Measurements from ENCODE around the gene CLIC5. TPM values are rescaled to one million over a fixed set of nuclear protein-coding genes. Genes with fewer than 3 reads are reported as not detected.
A peak's percentile ranks its signal among the peaks of the same experiment; 100 is the strongest.

Gene CLIC5
- total and polyA plus RNA-seq, 11 donors = 63.0 to 381 (median 244) TPM

GRCh38 chr6:45967363-45967762 is 48.3 kb downstream of the CLIC5 start:
- DNase-seq (no peak), ATAC-seq (no peak)
- H3K36me3 ChIP-seq = peaks cover 0 to 9% (median 0%) of the 10 kb centered on the region in 9 donors
- TF ChIP-seq, protein P1, sequence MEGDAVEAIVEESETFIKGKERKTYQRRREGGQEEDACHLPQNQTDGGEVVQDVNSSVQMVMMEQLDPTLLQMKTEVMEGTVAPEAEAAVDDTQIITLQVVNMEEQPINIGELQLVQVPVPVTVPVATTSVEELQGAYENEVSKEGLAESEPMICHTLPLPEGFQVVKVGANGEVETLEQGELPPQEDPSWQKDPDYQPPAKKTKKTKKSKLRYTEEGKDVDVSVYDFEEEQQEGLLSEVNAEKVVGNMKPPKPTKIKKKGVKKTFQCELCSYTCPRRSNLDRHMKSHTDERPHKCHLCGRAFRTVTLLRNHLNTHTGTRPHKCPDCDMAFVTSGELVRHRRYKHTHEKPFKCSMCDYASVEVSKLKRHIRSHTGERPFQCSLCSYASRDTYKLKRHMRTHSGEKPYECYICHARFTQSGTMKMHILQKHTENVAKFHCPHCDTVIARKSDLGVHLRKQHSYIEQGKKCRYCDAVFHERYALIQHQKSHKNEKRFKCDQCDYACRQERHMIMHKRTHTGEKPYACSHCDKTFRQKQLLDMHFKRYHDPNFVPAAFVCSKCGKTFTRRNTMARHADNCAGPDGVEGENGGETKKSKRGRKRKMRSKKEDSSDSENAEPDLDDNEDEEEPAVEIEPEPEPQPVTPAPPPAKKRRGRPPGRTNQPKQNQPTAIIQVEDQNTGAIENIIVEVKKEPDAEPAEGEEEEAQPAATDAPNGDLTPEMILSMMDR (IDR thresholded peaks at IDR 0.05) = no peak
- TF ChIP-seq POLR2A (IDR thresholded peaks at IDR 0.05) = no peak
- H3K4me1 ChIP-seq = peaks cover 0 to 79% (median 57%) of the 10 kb centered on the region in 12 donors
- peaks cover 0 to 12% (median 0%) of the 10 kb centered on the region in 12 donors for H3K9me3 ChIP-seq
- no peaks in the 10 kb centered on the region for H3K27me3 ChIP-seq
- H3K4me3 ChIP-seq = no peak overlapping the region
- WGBS, 4 donors = 82 to 88% (median 87%) methylated on average over 1 of the region's 1 CpG
- peak overlapping the region in 8 of 12 donors; percentile 4 to 89 (median 36) for H3K27ac ChIP-seq
- intact Hi-C loops (cut with DNase I) = no loop called here

- peak overlapping the region in 10 of 12 donors; percentile 4 to 89 (median 36) for H3K27ac ChIP-seq
- H3K36me3 ChIP-seq = peaks cover 0 to 9% (median 0%) of the 10 kb centered on the region in 9 donors
- H3K4me3 ChIP-seq = no peak overlapping the region
- WGBS, 4 donors = 73 to 95% (median 90%) methylated on average over 3 of the region's 3 CpGs
- no peaks in the 10 kb centered on the region for H3K27me3 ChIP-seq
- no peak for ATAC-seq
- TF ChIP-seq POLR2A (IDR thresholded peaks at IDR 0.05) = no peak
- TF ChIP-seq, protein P1 (IDR thresholded peaks at IDR 0.05) = no peak
- no peak for DNase-seq
- H3K9me3 ChIP-seq = peaks cover 0 to 12% (median 0%) of the 10 kb centered on the region in 12 donors
- intact Hi-C loops (cut with DNase I) = no loop called here
- H3K4me1 ChIP-seq = peaks cover 0 to 76% (median 56%) of the 10 kb centered on the region in 12 donors
Measured at GRCh38 chr6:45966797-45967196, 48.9 kb downstream of the CLIC5 start.

DNA sequence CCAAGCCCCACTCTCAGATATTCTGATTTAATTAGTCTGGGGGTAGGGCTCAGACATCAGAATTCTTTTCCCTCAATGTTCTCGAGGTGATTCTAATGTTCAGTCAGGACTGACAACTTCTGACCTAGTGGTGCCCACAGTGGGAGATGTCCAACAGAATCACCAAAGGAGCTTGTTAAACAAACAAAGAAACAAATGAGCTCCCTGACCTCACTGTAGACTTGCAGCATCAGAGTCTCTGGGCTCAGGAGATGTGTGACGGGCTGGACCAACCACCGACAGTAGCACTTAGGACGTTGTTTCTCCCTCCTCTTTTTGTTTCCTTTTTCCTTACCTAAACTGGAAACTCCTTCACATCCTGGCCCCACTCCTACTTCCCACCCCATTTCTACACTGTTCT is 49.3 kb downstream of the CLIC5 start:
- Histone ChIP-seq H3K27me3 (no peaks in the 10 kb centered on the region), H3K27ac (peak overlapping the region in 11 of 12 donors; percentile 4 to 89 (median 36)), H3K4me3 (no peak overlapping the region), H3K9me3 (peaks cover 0 to 12% (median 0%) of the 10 kb centered on the region in 12 donors), H3K36me3 (peaks cover 0 to 9% (median 0%) of the 10 kb centered on the region in 9 donors), H3K4me1 (peaks cover 0 to 75% (median 56%) of the 10 kb centered on the region in 12 donors)
- DNase-seq (no peak), ATAC-seq (no peak)
- 68 to 76% (median 72%) methylated on average over 4 of the region's 4 CpGs for WGBS, 4 donors
- TF ChIP-seq, protein P1 (IDR thresholded peaks at IDR 0.05) = no peak
- no peak for TF ChIP-seq POLR2A (IDR thresholded peaks at IDR 0.05)
- intact Hi-C loops (cut with DNase I) = no loop called here

GRCh38 chr6:45965792-45966191 is 49.9 kb downstream of the CLIC5 start:
- H3K4me1 ChIP-seq = peaks cover 0 to 74% (median 60%) of the 10 kb centered on the region in 12 donors

More at GRCh38 chr6:45965792-45966191, 49.9 kb downstream of the CLIC5 start:
- H3K4me3 ChIP-seq = no peak overlapping the region
- DNase-seq (no peak), ATAC-seq (no peak)
- H3K27ac ChIP-seq = peak overlapping the region in 11 of 12 donors; percentile 4 to 89 (median 36)
- no peak for TF ChIP-seq POLR2A (IDR thresholded peaks at IDR 0.05)
- TF ChIP-seq, protein P1 (IDR thresholded peaks at IDR 0.05) = no peak
- intact Hi-C loops (cut with DNase I) = no loop called here
- WGBS, 4 donors = 50 to 65% (median 56%) methylated on average over 1 of the region's 1 CpG
- H3K36me3 ChIP-seq = peaks cover 0 to 9% (median 0%) of the 10 kb centered on the region in 9 donors
- H3K27me3 ChIP-seq = no peaks in the 10 kb centered on the region
- peaks cover 0 to 12% (median 0%) of the 10 kb centered on the region in 12 donors for H3K9me3 ChIP-seq
